ENCODE measurements around the gene RABL6.

DNA sequence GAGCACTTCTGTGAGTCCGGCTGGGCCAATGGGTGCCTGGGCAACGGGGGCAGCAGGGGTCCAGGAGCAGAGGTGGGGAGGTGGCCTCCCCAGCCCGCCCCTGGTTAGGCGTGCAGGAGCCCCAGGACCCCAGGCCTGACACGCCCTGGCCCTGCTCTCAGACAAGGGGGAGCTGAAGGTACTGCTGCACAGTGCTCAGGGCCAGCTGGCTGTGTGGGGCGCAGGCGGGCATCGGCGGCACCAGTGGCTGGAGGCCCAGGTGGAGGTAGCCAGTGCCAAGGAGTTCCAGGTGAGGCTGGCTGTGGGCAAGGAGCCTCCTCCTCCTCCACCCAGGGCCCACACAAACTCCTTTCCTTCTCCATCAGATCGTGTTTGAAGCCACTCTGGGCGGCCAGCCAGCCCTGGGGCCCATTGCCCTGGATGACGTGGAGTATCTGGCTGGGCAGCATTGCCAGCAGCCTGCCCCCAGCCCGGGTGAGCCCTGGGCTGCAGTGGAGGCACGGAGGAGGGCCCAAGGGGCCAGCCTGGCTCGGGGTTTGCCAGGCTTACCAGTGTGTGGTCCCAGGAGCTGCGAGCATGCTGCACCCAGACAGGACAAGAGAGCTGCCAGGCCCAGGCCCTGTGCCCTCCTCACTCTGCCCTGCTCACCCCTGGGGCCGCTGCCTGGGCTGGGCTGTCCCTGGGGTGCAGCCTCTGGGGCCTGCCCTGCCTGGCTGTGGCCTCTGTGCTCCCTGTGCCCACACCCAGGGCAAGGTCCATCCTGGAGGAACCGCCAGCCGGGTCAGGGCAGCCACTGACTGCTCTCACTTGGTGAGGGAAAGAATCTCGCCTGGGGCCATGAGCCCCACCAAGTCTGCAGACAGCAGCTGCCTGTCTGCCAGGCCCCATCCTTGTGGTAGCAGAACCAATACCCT lies 51.4 kb downstream of the RABL6 start:
- TF ChIP-seq, protein P1, sequence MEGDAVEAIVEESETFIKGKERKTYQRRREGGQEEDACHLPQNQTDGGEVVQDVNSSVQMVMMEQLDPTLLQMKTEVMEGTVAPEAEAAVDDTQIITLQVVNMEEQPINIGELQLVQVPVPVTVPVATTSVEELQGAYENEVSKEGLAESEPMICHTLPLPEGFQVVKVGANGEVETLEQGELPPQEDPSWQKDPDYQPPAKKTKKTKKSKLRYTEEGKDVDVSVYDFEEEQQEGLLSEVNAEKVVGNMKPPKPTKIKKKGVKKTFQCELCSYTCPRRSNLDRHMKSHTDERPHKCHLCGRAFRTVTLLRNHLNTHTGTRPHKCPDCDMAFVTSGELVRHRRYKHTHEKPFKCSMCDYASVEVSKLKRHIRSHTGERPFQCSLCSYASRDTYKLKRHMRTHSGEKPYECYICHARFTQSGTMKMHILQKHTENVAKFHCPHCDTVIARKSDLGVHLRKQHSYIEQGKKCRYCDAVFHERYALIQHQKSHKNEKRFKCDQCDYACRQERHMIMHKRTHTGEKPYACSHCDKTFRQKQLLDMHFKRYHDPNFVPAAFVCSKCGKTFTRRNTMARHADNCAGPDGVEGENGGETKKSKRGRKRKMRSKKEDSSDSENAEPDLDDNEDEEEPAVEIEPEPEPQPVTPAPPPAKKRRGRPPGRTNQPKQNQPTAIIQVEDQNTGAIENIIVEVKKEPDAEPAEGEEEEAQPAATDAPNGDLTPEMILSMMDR (IDR thresholded peaks at IDR 0.05), result no peak
- TF ChIP-seq POLR2A (IDR thresholded peaks at IDR 0.05), result no peak
